Colonic mucosa (tissue), 4 donors: ENCODE results near the gene UNC93B1. TPM values are rescaled to one million over a fixed set of nuclear protein-coding genes. Genes with fewer than 3 reads are reported as not detected.

ENCODE experiments used
- DNase-seq: peaks from one replicate; pipeline ENCODE4 v3.0.0-alpha.2; 2020
- H3K27ac ChIP-seq: fragments of 200-600 bp; one replicate; pipeline ENCODE4 v1.8.0; 2021
- H3K27me3 ChIP-seq: fragments of 200-600 bp; one replicate; pipeline ENCODE4 v1.8.0; 2021
- H3K36me3 ChIP-seq: fragments of 200-600 bp; one replicate; pipeline ENCODE4 v1.8.0; 2021
- H3K4me1 ChIP-seq: fragments of 200-600 bp; one replicate; pipeline ENCODE4 v1.8.0; 2021; ENCODE audit warnings: mild to moderate bottlenecking
- H3K4me3 ChIP-seq: fragments of 200-600 bp; one replicate; pipeline ENCODE4 v1.8.0; 2021
- H3K9ac ChIP-seq, 2 donors: one replicate each; pipeline ENCODE4 v1.7.0; 2013; ENCODE audit warnings: control low read depth in 2 of 2, low read depth in 2 of 2, low read length in 2 of 2
- H3K9me3 ChIP-seq: fragments of 200-600 bp; one replicate; pipeline ENCODE4 v1.8.0; 2021
- intact Hi-C: fragments of 100-400 bp; cut with DNase I; formaldehyde crosslinking; loops from one replicate; pipeline ENCODE4 v1.14.1; 2022
- total RNA-seq, 2 donors: library from RNA; stranded (reverse); fragmentation: NEBNext Ultra II Directional in 1 of 2; extraction: Animal tissue kit (Norgen Biotek cat#: 25700) in 1 of 2; gene quantifications; one replicate each; pipeline ENCODE4 v1.2.1, GENCODE V29; 2021
- TF ChIP-seq, protein P1 (sequence below): fragments of 200-600 bp; IDR thresholded peaks from one replicate; pipeline ENCODE4 v1.8.0; 2022; ENCODE audit warnings: antibody characterized with exemption, mild to moderate bottlenecking
- donor health status: healthy.
- donor health status: DM: no; HTN: no; CAD: no.
- donor health status: DM: no; HTN: no; CAD: no.

The UNC93B1 gene
- total RNA-seq, 2 donors from 2014 or later: 46.3 to 55.4 TPM

DNA sequence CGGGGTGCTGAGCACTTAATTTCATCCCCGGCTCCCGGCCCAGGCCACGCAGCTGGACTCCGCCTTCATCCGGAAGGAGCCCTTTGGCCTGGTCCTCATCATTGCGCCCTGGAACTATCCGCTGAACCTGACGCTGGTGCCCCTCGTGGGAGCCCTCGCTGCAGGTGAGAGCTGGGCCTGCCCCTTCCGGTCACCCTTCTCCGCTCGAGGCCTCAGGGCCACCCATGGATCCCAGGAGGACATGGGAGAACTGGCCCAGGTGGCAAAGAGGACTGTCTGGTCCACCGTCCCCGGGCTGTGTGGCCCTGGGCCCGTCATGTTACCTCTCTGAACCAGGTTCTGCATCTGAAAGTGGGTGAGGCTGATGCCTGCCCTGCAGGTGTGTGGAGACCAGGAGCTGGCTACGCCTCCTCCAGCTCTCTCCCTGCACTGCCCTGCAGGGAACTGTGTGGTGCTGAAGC lies 14.9 kb upstream of the UNC93B1 start:
- DNase-seq: no peak
- no peak overlapping the region for H3K27ac ChIP-seq
- H3K9me3 ChIP-seq: no peaks in the 10 kb centered on the region
- peaks cover 7% of the 10 kb centered on the region for H3K4me1 ChIP-seq
- intact Hi-C loops: no loop called here
- H3K9ac ChIP-seq: no peak overlapping the region
- TF ChIP-seq, protein P1, sequence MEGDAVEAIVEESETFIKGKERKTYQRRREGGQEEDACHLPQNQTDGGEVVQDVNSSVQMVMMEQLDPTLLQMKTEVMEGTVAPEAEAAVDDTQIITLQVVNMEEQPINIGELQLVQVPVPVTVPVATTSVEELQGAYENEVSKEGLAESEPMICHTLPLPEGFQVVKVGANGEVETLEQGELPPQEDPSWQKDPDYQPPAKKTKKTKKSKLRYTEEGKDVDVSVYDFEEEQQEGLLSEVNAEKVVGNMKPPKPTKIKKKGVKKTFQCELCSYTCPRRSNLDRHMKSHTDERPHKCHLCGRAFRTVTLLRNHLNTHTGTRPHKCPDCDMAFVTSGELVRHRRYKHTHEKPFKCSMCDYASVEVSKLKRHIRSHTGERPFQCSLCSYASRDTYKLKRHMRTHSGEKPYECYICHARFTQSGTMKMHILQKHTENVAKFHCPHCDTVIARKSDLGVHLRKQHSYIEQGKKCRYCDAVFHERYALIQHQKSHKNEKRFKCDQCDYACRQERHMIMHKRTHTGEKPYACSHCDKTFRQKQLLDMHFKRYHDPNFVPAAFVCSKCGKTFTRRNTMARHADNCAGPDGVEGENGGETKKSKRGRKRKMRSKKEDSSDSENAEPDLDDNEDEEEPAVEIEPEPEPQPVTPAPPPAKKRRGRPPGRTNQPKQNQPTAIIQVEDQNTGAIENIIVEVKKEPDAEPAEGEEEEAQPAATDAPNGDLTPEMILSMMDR: no peak
- no peaks in the 10 kb centered on the region for H3K36me3 ChIP-seq
- no peak overlapping the region for H3K4me3 ChIP-seq
- H3K27me3 ChIP-seq: no peaks in the 10 kb centered on the region

DNA sequence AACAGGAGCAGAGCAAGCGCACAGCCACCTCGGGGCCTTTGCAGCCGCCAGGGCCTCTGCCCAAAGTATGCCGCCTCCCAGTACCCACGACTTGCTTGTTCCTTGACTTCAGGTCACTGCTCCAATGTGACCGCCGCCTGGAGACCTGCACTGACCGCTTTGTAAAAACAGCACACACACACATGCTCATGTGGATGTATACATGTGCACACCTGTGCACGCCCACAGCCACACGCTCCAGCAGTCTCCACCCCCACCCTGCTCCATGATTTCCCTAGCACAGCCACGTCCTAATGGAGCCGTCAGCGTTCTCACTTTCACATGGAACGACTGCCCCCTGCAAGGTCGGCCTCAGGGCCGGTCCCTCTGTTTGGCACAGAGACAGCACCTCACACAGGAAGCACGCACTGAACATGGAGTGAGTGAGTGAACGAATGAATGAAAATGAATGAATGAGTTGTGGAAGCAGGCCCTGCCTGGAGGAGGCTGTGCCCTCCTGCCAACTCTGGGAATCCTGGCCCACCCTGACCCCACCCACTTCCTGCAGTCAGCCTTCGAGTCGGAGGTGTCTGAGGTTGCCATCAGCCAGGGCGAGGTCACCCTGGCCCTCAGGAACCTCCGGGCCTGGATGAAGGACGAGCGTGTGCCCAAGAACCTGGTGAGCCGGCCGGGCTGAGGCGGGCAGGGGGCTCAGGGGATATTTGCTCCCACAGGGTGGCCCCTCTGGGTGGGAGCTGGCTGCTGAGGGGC lies 14.3 kb upstream of the UNC93B1 start:
- H3K27ac ChIP-seq: no peak overlapping the region
- H3K4me3 ChIP-seq: no peak overlapping the region
- no peak overlapping the region for H3K9ac ChIP-seq
- H3K4me1 ChIP-seq: peaks cover 7% of the 10 kb centered on the region
- no peaks in the 10 kb centered on the region for H3K36me3 ChIP-seq
- TF ChIP-seq, protein P1: no peak
- H3K27me3 ChIP-seq: no peaks in the 10 kb centered on the region
- intact Hi-C loops: no loop called here
- H3K9me3 ChIP-seq: no peaks in the 10 kb centered on the region
- no peak for DNase-seq

GRCh38 chr11:68016904-68017817 lies 13.3 kb upstream of the UNC93B1 start:
- TF ChIP-seq, protein P1: no peak

DNA sequence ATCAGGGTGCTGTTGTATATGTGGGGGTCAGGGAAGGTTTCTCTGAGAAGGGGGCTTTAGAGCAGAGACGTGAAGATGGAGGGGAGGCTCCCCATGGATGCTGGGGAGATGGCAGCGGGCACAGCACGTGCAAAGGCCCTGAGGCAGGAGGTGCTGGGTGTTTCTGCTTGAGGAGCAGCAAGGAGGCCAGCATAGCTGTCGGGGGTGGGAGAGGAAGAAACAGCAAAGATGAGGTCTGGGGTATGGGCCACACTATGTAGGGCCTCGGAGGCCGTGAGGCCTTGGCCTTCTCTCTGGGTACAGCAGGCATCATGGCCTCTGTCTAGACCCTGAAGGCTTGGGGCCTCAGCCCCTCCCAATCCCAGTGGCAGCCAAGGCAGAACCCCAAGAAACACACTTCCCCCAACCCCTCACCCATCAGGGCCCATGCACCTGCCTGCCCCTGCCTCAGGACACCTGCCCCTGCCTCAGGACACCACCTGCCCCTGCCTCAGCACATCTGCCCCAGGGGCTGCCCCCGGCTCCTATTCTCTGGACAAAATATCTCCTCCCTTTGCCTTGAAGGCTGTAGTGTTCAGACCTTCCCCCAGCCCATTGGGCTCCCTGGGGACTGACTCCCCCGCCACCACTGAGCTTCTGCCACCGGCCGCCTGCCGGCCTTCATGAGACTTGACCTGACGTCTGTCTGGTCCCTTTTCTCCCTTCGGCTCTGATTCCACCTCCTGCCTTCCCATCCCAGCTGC lies 12.4 kb upstream of the UNC93B1 start:
- DNase-seq: no peak
- Histone ChIP-seq H3K27ac (no peak overlapping the region), H3K4me1 (peaks cover 7% of the 10 kb centered on the region), H3K36me3 (no peaks in the 10 kb centered on the region), H3K4me3 (no peak overlapping the region), H3K9me3 (no peaks in the 10 kb centered on the region), H3K9ac (peak overlapping the region in 1 of 2 donors; percentile 10), H3K27me3 (no peaks in the 10 kb centered on the region)
- TF ChIP-seq, protein P1: no peak
- intact Hi-C loops: no loop called here

More at GRCh38 chr11:68016904-68017817, 13.3 kb upstream of the UNC93B1 start:
- Histone ChIP-seq H3K4me1 (peaks cover 7% of the 10 kb centered on the region), H3K9ac (peak overlapping the region in 1 of 2 donors; percentile 10), H3K9me3 (no peaks in the 10 kb centered on the region), H3K27me3 (no peaks in the 10 kb centered on the region), H3K4me3 (no peak overlapping the region), H3K36me3 (no peaks in the 10 kb centered on the region), H3K27ac (no peak overlapping the region)
- no peak for DNase-seq
- intact Hi-C loops: no loop called here

GRCh38 chr11:68015467-68015866 lies 11.6 kb upstream of the UNC93B1 start:
- DNase-seq: no peak
- peaks cover 7% of the 10 kb centered on the region for H3K4me1 ChIP-seq
- no peak overlapping the region for H3K27ac ChIP-seq

More at GRCh38 chr11:68015467-68015866, 11.6 kb upstream of the UNC93B1 start:
- H3K4me3 ChIP-seq: no peak overlapping the region
- intact Hi-C loops: no loop called here
- no peaks in the 10 kb centered on the region for H3K27me3 ChIP-seq
- no peaks in the 10 kb centered on the region for H3K36me3 ChIP-seq
- H3K9ac ChIP-seq: no peak overlapping the region
- H3K9me3 ChIP-seq: no peaks in the 10 kb centered on the region
- TF ChIP-seq, protein P1: no peak
